HG03521 (cell line): ENCODE results near the gene CASP5.
"Not testable (repeated sequence)": the region's sequence is repeated elsewhere in the genome, so short reads cannot be mapped to it uniquely, and the experiment has no call there.

Experiments used
- ATAC-seq: cut with Tn5 transposase; IDR thresholded peaks from one replicate; pipeline ENCODE4 v1.9.1; 2021; ENCODE audit warnings: mild to moderate bottlenecking, moderate library complexity; ENCODE audit not compliant: unreplicated experiment

The CASP5 gene

DNA sequence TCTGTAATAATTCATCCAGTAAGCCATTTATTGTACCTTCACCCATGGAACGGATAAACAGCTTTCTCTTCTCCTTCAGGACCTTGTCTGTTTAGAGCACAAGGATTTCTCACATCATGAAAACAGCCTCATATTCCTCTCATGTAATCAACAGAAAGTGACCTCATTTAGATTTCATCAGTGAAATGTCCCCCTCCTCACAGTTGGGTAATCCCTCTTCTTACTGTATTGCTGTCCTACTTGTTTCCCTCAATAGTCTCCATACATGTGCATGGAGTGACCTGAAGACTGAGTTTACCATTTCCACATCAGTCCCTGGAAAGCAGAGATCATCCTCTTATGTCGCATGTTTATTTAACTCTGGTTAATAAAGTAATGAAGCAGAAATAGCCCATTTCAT is 11.4 kb upstream of the CASP5 start:
- ATAC-seq = peak; percentile 7

DNA sequence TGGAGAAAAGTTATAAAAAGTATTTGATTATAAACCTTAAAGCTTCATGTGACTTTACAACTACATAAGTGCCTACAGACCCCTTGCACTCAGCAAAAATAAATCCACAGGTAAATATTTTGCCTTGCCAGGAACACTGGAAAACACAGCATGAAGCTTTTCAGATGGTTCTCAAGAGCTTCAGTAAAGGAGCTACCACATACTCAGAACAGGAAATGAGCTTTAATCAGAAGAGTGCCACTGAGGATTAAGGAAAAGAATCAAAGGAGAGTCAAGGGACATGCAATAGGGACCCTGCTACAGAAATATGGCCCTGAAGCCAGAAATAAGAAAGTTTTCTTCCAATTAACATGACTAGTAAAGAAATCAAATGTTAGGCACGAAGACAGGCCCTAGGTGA is 10.8 kb upstream of the CASP5 start:
- ATAC-seq = no peak

DNA sequence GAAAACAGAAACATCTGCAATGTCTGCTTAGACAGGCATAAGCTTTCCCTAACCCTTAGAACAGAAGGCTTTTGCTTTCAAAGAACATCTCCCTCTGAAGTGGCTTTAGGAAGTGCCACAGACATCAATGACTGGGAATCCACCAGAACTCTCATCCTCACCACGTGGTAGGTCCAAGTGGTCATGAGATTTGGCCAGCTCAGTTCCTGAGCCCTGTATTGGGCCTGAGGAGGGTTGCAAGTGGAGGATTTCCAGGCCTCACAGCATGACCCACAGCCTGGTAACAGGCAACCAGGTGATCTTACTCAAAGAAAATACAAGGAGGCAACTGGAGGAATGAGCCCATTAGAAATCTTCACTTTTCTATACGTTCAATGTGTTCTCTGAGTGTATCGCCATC is 10.4 kb upstream of the CASP5 start:
- ATAC-seq = no peak

DNA sequence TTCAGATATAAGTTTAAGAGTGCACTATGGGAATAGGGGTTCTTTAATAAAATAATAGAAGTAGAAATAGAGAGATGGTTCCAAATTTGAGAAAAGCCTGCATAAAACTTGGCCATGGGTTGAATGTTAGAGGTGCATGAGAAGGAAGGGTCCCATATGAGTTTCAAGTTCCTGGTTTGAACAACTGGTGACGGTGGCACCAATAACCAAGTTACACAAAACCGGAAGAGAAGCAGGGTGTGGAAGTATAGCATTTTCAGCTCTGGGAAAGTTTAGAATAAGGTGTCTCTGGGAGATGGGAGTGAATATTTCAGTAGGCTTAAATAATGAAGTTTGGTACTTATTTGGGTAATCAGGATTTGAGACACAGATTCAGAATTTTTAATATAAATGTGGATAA is 9.5 kb upstream of the CASP5 start:
- no peak for ATAC-seq

DNA sequence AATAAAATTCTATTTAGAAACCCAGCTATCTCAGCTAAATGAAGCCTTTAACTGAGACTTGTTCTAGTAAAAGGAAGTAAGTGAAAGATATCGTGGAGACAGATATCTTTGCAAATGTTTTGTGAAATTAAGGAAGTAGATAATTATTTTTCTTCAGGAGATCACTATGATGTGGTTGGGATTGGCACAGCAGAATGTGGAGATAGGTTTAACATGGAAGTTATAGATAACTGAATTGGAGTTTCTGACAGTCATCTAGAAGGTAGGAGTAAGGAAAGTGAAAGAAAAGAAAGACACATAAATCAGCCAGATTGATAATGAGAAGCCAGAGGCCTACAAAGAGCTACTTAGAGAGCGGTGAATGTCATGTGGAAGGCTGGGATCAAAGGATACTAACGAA is 4.7 kb upstream of the CASP5 start:
- no peak for ATAC-seq

DNA sequence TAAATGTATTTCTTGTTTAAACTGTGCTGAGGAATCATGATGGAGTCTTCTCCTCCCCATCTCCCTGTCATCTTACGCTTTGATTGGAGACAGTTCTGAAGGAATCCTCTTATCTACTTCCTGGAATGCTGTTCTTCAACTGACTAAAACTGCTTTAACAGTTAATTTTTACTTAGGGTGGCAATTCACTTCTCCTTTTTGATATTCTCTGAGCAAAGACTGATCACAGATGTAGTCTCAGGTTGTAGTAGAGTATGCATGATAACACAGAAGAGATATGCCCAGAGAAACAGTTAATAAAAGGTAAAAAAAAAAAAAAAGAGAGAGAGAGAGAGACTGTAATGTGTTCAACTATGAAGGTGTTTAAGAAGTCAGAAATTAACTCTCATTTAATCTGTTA is 1.4 kb upstream of the CASP5 start:
- ATAC-seq = no peak

DNA sequence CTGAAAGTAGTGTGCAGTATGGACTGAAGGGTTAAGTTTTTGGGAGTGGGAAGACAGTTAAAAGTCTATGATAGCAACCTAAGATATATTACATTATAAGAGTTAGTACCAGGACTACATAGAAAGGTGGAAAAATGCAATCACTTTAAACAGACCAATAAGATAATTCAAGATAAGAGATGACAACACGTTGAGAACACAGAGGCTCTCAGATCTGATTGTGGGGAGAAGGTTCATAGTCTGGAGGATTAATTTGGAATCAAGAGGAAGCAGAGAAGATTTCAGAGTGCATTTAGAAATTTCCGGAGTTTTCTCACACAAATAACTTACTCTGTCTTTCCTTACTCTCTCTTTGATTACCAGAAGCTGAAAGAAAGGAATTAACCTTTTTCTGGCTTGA is 441 bp downstream of the CASP5 start:
- ATAC-seq = no peak

DNA sequence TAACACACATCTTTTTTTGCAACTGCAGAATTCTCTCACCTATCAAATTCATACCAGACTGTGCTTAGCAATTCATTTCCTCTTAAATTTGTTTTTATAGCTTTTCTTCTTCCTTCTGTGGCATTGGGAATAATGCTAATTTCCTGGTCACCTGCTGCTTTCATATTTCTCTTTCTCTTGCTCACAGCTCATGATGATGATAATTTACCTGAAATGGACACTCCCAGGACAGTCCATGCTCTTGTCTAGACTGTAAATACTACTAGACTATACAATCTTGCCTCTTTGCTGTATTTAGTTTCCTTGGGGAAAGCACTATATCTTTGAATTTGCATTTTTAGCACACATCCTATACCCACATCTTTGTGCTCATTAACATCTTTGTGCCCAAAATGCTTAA is 15.5 kb downstream of the CASP5 start:
- no peak for ATAC-seq

DNA sequence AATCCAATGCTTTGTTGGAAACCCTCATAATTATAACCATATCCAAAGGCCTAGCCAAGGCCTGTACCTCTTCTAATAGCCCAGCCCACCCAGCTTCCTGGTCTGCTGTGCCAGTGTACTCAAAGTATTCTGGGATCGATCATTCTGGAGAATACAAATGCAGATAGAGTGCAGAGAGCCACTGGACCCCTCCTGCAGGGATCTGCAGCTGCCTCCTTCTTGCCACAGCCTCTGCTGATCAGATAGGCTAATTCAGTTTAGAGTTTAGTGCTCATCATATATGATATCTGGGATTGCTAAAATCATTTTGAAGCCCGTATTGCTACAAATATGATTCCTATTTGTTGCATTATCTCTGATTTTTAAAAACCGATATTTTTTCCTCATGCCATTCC is 17.5 kb downstream of the CASP5 start:
- ATAC-seq = no peak

DNA sequence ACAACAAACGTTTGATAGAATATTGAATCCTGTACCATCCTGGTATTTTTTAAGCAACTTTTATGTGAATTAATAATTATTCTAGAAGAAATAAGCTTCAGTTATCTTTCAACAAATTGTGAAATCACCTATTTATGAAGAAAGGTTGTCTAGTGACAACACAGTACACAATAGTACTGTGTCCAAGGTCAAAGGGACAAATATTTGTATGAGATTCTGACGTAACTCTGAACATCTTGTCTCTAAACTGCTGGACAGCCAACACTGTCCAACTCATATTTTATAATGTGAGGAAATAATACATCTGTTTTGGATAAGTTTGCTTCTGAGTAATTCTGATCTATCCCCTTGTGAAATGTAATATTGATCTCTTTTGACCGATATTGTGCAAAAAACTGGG is 18.9 kb downstream of the CASP5 start:
- ATAC-seq = no peak

DNA sequence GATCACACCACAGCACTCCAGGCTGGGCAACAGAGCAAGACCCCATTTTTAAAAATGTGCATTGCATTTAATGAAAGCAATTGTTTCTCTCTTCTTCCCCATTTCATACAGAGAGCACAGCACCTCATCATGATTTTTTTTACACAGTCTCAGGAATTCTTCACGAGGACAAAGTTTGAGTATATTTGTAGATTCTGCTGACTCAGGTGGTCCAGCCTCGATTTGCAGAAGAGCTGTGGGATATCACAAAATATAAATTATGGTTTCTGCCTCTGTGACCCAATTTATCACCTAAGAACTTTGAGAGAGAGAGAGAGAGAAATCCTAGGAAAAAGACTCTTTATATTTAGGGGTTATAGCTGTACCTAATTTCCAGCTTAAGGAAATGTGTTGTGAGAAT is 19.8 kb downstream of the CASP5 start:
- no peak for ATAC-seq

DNA sequence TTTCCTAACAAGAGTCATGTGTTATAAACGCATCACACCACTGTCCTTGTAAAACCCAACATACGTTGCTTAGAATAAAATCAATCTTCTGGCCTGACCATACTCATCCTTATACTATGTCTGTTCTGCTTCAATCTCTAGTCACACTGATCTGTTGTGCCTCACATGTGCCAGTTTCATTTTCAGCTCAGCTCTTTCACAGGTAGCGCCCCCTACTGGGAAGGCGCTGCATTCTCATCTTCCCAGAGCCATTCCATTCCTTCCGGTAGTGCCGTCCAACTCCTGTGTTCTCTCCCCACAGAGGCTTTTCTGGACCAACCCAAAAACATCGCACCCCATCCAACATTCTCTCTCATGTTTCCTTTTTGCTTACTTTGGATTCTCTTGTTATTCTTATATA is 22.2 kb downstream of the CASP5 start:
- peak; percentile 77 for ATAC-seq

DNA sequence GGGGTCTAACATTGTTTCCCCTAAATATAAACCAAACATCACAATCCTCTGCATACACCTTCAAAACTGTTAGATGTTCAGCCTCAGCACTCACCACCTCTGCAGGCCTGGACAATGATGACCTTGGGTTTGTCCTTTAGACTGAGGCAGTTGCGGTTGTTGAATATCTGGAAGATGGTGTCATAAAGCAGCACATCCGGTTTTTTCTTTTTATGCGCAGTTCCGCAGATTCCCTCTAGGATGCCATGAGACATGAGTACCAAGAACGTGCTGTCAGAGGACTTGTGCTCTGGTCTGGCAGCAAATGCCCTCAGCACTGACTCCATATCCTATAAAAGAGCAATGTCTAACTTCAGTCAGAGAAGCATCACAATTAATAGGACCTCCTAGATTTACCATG is 22.8 kb downstream of the CASP5 start:
- ATAC-seq = no peak

DNA sequence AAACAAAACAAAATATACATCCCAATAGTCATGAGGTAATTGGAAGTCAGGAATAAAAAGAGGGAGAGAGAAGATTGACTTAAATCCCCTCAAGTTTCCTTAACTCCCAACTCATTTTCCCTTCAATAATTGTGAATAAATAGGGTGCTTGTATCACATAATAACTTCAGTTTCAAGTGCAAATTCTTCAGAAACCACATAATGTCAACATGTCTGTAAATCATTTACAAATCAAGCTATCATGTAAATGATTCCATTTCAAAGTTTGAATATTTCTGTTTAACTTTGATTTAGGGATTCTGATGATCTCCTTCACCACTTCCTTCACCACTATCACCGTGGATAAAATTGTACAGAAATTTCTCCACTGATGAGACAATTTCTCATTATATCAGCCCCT is 23.2 kb downstream of the CASP5 start:
- ATAC-seq = no peak

DNA sequence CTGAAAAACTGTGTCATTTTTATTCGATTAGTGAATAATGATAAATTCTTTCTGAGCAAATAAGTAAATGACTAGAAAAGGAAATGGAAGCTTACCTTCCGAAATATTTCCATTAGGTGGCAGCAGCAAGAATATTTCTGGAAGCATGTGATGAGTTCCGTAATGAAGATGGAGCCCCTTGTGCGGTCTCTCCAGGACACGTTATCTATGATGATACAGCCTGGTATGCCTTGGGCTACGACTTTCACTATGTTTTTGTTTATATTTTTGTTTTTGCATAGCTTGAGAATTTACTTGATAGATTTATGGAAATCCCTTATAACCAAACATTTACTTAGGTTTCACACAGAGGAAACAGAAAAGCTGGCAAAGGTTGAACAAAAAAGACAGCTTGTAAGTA is 25.7 kb downstream of the CASP5 start:
- ATAC-seq = no peak

DNA sequence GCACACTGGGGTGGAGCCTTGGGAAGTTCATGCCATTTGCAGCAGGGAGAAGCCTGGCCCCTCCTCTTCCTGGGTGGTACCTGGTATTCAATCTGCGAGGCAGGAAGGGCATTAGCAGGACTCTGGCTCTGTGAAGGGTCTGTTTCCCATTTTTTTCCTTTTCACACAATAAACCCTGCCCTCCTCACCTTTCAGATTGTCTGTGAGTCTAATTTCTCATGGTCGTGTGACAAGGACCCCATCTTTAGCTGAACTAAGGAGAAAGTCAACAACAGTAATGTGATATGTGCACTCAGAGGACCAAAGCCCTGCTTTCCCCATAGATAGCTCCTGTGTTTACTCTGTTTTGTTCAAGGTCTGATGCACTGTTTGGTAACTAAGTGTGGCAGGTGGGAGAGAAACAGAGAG is 28.0 kb downstream of the CASP5 start:
- ATAC-seq = no peak

DNA sequence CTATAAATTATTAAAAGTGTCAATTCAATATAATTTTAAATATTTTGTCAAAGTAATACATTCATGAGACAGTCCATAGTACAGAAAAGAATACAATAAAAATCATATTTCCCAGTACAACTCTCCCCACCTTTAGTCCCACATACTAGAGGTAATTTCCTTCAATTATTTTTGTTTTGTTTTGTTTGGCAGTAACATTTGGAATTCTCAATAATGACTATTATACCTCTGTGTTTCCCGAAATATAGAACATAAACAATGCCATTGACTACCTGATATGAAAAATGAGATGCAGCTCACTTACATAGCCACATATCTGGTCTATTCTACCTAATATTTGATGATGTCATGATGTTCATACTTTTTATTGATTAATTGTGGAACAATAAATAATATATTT is 30.2 kb downstream of the CASP5 start:
- no peak for ATAC-seq

DNA sequence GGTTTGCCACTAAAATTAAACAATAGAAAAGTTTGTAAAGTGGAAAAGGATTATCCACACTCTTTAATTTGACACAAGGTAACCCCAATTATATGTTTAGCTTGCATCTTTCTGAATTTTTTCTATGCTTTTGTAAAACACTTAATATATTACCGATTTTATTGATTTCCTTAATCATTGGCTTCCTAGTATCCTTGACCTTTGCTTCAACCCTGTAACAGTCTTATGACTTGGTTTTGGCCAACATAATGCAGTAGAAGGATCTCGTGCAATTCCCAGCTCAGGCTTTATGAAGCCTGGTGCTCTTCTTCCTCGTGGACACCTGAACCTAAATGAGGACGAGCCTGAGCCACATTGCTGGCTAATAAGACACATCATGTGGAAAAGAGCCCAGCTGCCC is 31.0 kb downstream of the CASP5 start:
- no peak for ATAC-seq

DNA sequence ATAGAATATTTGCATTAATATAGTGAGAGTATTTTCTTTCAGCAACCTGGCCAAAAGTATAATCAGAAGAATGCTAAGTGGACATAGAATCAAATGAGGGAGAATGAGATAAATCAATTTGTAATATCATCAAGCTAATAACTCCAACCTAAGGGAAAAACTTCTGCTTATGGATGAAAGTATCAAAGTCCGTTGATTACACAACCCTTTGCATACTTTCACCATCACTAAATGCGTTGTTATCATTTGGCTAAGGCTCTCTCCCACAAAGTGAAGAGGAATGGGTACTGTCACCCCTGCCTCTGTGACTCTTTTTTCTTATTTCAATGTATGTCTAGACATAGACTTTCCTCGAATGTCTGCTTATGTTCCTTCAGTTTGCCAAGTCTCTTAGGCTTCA is 38.2 kb downstream of the CASP5 start:
- no peak for ATAC-seq

DNA sequence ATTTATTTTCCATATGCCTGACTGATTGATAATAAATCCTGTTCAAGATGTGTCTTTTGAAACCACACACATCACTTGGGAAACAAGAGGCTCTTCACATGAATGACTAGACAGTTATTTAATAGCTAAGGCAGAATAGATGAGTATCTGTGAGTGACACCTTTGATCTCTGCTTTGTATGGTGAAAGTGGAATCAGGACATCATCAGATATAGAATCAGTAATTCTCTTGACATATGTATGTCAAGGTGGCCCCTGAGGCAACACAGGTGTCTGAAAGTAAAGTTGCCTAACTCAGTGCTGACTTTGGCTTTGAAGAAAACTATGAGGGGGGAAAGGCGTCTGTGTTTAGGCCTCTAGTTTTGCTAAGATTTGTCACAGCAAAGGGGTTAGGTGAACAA is 43.1 kb downstream of the CASP5 start:
- no peak for ATAC-seq

DNA sequence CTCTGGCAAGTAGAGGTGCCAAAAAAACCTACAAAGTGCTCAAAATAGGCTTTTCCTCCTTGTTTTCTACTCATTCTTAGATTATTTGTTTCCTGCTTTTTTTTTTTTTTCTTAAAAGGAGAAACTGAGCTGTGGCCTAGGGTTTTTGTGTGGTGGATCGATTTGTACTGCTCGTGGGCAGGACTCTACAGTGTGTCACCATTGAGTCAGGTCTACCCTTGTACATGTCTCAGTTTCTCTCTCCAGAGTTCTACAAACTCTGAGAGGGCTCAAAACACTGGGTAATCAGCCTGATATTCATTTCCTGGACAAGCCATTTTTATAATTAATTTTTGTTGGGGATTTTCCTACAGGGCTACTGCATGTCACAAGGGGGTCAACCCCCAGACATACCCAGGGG is 49.4 kb downstream of the CASP5 start:
- no peak for ATAC-seq

DNA sequence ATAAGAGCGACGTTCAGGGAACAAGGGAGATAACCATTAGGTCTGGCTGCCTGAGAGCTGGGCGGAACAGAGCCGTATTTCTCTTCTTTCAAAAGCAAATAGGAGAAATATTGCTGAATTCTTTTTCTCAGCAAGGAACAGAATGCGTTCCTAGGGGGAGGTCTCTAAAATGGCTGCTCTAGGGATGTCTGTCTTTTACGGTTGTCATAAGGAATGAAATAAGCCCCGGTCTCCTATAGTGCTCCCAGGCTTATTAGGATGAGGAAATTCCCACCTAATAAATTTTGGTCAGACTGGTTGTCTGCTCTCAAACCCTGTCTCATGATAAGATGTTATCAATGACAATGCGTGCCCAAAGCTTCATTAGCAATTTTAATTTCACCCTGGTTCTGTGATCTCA is 50.0 kb downstream of the CASP5 start:
- ATAC-seq = not testable (repeated sequence)

DNA sequence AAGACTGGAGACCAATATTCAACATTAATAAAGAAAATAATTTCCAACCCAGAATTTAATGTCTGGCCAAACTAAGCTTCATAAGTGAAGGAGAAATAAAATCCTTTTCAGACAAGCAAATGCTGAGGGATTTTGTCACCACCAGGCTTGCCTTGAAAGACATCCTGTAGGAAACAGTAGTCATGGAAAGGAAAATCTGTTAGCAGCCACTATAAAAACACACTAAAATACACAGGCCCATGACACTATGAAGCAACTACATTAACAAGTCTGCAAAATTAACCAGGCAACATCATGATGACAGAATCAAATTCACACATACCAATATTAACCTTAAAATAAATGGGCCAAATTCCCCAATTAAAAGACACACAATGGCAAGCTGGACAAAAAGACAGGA is 52.2 kb downstream of the CASP5 start:
- no peak for ATAC-seq
